ENCODE data around the gene FAM185A.
"Not testable (repeated sequence)": the region's sequence is repeated elsewhere in the genome, so short reads cannot be mapped to it uniquely, and the experiment has no call there.

The FAM185A gene

GRCh38 chr7:102748605-102749444, at the start of gene FAM185A:
TSS of gene FAM185A (plus strand) at chr7:102748999. CDS start at chr7:102749208, 209 bp downstream.
- DNase-seq (ENCODE audit: low read depth in 2 of 2), result peak; percentile 73 to 82

DNA sequence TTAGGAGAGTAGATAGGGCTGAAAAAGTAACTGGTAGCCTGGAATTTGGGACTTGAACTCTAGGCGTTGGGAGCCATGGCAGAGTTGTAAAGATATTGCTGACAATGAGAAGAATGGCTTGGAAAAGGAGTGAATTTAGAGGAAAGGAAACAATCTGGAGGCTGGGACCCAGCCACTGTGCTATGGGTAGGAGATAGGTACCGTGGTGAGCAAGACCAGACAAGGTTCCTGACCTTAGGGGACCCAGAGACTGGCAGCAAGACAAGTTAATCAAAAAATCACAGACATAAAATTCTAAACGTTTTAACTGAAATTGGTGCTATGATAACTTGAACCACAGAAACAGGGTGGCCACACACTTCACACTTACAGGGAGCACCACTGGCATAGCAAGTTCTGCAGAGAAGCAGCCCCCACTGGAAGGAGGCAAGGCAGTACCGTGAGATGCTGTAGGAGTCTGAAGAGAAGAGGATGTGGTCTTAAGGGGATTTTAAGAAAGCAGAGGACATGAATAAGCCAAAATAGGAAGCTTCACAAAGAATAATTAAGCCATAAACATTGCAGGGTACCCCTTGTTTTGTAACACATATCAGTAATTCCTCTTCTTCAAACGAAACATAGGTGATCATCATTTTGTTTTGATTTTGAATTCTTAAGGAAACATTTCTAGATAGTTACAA, 35.6 kb upstream of the FAM185A start:
- DNase-seq (ENCODE audit: low read depth in 2 of 2), result not testable (repeated sequence)

DNA sequence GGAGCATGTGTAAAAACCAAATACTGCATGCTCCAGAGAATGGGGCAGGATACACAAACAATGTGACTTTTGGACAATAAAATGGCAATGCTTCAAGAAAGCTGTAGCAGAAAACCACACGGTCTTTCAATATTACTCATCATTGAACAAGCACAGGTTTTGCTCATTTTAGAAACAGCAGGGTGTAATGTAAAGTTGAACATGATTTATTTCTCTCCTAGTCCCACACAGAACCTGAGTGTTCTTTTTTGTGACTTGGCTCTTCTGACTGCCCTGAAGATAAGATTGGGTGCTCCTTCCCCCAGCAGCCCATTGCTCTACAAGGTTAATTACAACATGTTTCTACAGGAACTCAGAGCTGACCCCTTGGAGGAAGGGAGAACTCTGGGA, 35.1 kb upstream of the FAM185A start:
- not testable (repeated sequence) for DNase-seq (ENCODE audit: low read depth in 2 of 2)

GRCh38 chr7:102714774-102715522, 33.9 kb upstream of the FAM185A start:
- not testable (repeated sequence) for DNase-seq (ENCODE audit: low read depth in 2 of 2)

DNA sequence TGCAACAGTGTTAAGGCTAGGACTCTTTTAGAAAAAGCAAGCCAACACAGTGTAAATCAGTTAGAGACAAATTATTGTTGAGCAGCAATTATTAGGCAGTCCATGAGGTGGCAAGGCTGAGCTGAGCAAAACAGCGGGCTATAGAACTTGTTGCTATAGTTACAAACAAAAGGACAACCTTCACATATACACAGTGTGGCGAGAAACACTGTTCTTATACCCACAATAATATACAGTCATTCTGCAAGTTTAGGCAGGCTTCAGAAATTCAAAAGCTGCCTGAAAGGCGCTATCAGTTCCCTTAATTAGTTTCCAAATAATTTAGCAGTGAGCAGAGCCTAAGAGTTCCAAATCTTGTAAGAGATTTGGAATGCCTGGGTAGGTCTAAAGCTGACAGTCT, 33.1 kb upstream of the FAM185A start:
- DNase-seq (ENCODE audit: low read depth in 2 of 2), result not testable (repeated sequence)

DNA sequence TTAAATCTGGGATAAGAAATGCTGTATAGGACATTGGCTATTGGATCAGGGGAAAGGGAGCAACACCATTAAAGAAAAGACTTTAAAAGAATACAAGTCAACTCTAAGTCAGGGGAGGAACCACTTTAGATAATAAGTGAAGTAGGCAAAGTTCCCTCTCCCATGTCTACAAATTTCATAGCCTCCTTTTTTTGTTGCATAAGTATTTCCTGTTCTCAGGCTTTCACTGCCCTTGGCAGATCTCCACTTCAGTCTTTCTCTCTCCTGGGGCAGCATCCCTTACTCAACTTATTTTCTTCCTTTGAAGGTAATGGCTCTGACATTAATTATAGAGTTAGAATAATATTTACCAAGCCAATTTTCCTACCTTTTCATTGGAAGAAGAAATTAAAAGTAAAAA, 30.3 kb upstream of the FAM185A start:
- not testable (repeated sequence) for DNase-seq (ENCODE audit: low read depth in 2 of 2)

DNA sequence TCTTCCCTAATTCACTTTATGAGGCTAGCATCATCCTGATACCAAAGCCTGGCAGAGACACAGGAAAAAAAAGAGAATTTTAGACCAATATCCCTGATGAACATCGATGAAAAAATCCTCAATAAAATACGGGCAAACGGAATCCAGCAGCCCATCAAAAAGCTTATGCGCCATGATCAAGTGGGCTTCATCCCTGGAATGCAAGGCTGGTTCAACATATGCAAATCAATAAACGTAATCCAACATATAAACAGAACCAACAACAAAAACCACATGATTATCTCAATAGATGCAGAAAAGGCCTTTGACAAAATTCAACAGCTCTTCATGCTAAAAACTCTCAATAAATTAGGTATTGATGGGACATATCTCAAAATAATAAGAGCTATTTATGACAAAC, 22.6 kb upstream of the FAM185A start:
- not testable (repeated sequence) for DNase-seq (ENCODE audit: low read depth in 2 of 2)

GRCh38 chr7:102729670-102730069, 19.1 kb upstream of the FAM185A start:
- DNase-seq (ENCODE audit: low read depth in 2 of 2), result not testable (repeated sequence)

GRCh38 chr7:102730431-102730830, 18.4 kb upstream of the FAM185A start:
- DNase-seq (ENCODE audit: low read depth in 2 of 2), result not testable (repeated sequence)

- DNase-seq (ENCODE audit: low read depth in 2 of 2), result not testable (repeated sequence)
Measured at GRCh38 chr7:102742002-102742771, 6.6 kb upstream of the FAM185A start.

DNA sequence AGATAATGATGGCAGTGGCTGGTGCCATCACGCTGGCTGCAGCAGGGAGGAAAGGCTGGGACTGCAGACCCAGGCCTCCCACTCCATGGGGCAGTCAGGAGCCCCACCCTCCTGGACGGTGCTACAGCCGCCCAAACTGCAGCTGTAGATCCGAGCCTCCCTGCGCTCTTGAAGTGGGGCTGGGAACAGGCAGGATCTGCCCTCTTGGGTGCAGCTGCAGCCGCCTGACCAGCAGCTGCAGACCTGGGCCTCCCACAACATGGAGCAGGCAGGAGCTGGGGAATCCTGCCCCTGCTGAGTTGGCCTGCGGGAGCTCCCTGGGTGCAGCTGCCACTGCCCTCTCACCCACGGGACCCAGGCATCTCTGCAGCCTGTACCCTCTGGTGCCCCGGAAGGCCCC, 4.9 kb upstream of the FAM185A start:
- not testable (repeated sequence) for DNase-seq (ENCODE audit: low read depth in 2 of 2)

GRCh38 chr7:102745494-102746288, 3.1 kb upstream of the FAM185A start:
- not testable (repeated sequence) for DNase-seq (ENCODE audit: low read depth in 2 of 2)

DNA sequence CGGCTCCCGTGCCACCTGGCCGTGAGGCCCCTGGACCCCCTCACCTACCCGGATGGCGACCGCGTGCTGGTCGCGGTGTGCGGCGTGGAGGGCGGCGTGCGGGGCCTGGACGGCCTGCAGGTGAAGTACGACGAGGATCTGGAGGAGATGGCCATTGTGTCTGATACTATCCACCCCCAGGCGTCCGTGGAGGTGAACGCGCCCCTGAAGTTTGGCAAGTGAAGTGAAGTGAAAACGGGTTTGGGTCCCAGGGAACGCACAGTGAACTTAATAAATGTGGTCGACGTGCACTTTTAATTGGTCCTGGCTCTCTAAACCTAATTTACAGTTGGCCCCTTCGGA, 617 bp downstream of the FAM185A start:
- not testable (repeated sequence) for DNase-seq (ENCODE audit: low read depth in 2 of 2)

DNA sequence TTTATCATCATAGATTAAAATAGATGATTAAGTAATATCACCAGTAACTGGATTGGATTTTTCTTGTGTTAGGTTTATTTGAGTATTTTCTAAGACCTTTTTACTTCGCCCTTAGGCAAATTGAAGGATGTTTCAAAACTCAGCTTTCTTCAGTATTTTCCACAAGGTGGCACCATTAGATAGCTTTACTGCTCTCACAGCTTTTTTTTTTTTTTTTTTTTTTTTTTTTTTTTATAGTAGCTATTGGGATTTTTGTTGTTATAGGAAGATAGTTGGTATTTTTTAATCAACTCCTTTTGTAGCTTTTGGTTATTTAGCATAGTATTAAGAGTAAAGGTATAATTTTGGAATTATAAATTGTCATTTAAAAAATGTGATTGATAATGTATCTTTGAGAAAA, 9.4 kb downstream of the FAM185A start:
- not testable (repeated sequence) for DNase-seq (ENCODE audit: low read depth in 2 of 2)

- not testable (repeated sequence) for DNase-seq (ENCODE audit: low read depth in 2 of 2)
Measured at GRCh38 chr7:102759934-102760333, 11.1 kb downstream of the FAM185A start.

- not testable (repeated sequence) for DNase-seq (ENCODE audit: low read depth in 2 of 2)
Measured at GRCh38 chr7:102761234-102761633, 12.4 kb downstream of the FAM185A start.

DNA sequence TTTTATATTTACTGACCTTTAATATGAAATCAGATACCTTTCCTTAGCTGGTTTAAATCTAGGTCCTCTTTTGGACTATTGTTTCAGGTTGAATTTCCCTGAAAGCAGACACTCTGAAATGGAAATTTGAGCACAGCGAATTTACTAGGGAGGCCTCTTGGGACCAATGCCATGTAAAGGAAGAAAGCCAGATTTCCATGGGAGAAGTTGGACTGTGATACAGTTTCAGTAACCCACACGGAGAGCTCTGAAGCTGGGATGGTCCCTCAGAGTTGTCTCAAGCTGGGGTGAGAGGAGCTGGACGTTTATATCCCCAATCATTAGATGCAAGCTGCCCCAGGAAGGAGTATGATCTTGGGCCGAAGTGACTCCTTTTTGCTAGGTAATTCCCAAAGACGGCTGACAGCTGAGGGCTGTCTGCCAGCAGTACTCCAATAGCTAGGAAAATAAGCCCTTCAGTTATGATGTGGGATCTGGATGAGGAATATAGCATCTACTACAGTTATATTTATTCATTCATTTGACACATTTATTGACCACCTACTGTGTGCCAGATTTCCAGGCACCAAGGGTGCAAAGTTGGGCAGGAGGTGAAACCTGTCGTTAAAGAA, 14.6 kb downstream of the FAM185A start:
- not testable (repeated sequence) for DNase-seq (ENCODE audit: low read depth in 2 of 2)

- not testable (repeated sequence) for DNase-seq (ENCODE audit: low read depth in 2 of 2)
Measured at GRCh38 chr7:102769657-102770192, 20.9 kb downstream of the FAM185A start.

DNA sequence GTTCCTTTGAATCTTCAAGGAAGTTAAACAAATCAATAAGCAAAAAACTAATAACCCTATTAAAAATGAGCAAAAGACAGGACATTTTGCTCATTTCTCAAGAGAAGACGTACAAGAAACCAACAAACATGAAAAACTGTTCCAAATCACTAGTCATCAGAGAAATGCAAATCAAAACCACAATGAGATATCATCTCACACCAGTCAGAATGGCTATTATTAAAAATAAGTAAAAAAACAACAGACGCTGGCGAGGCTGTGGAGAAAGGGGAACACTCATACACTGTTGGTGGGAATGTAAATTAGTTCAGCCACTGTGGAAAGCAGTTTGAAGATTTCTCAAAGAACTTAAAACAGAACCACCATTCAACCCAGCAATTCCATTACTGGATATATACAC, 21.7 kb downstream of the FAM185A start:
- not testable (repeated sequence) for DNase-seq (ENCODE audit: low read depth in 2 of 2)

DNA sequence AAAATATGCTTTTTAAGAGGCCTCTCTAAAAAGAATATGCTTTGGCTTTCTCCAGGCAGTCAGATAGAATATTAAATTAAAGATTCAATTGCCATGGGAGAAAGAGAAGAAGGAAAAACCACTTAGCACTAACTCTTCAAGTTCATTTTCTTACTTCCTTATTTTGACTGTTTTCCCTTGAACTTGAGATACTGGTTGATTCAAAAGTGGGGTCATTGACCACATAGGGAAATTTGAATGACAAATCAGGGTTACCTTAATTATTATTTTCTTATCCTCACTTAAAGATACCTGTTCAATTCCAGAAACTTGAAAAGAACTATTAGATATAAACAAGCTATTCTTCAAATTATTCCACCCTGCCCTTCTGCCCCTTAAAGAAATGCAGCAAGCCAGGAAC, 27.4 kb downstream of the FAM185A start:
- not testable (repeated sequence) for DNase-seq (ENCODE audit: low read depth in 2 of 2)
